AG10803 (cell line): Measurements from ENCODE around the gene TGFBR2.

Source experiments
- DNase-seq: peaks from one replicate; pipeline ENCODE4 v3.0.0; 2010; ENCODE audit warnings: low read depth
- H3K4me3 ChIP-seq: 2 replicates; pipeline ENCODE4 v1.5.1; 2011; ENCODE audit warnings: mild to moderate bottlenecking, low read length, control low read depth
- TF ChIP-seq, protein P1 (sequence below): conservative IDR thresholded peaks from 2 replicates; pipeline ENCODE4 v1.5.1; 2011; ENCODE audit warnings: mild to moderate bottlenecking, low read length, control low read depth, inconsistent platforms

TGFBR2 gene

DNA sequence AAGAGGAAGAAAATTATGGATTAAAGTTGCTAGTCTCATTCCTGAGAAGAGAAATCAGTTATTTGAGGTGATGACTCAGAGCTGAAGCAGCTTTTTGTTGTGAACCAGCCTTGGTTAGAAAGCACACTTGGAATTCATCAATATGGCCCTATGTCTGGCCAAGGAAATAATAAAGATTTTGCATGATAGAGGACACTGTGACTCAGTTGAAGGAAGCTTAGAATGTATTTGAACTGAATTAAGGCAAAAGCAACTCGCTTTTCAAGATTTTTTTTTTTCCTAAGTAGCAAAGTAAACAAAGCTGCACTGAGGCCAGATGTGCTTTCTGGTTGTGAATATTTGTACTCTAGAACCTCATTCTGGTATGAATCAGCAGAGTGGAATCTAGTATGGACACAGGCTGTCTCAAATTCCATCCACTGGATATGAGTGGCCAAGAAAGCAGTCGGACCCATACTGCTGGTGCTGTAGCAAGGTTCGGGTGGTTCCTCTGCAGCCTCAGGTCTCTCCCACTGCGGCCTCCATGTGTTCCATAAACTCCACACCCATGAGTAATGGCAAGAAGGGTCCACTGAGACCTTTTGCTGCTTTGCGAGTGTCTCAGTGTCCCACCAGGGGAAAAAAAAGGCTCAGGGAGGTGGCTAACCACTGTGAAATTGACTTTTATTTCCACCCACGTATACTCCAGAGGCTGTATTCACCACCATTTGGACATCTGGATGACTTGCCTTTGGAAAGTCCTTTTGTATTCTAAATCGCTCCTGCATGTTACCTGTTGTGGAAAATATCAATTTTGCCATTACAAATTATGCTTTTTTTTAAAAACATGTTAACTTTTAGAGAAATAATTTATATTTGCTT is 53.1 kb downstream of the TGFBR2 start:
- TF ChIP-seq, protein P1, sequence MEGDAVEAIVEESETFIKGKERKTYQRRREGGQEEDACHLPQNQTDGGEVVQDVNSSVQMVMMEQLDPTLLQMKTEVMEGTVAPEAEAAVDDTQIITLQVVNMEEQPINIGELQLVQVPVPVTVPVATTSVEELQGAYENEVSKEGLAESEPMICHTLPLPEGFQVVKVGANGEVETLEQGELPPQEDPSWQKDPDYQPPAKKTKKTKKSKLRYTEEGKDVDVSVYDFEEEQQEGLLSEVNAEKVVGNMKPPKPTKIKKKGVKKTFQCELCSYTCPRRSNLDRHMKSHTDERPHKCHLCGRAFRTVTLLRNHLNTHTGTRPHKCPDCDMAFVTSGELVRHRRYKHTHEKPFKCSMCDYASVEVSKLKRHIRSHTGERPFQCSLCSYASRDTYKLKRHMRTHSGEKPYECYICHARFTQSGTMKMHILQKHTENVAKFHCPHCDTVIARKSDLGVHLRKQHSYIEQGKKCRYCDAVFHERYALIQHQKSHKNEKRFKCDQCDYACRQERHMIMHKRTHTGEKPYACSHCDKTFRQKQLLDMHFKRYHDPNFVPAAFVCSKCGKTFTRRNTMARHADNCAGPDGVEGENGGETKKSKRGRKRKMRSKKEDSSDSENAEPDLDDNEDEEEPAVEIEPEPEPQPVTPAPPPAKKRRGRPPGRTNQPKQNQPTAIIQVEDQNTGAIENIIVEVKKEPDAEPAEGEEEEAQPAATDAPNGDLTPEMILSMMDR, result 0 out of 2 replicates have a peak, but pooled peaks have one; percentile 4
- DNase-seq, result peak; percentile 99
- no peak overlapping the region for H3K4me3 ChIP-seq

DNA sequence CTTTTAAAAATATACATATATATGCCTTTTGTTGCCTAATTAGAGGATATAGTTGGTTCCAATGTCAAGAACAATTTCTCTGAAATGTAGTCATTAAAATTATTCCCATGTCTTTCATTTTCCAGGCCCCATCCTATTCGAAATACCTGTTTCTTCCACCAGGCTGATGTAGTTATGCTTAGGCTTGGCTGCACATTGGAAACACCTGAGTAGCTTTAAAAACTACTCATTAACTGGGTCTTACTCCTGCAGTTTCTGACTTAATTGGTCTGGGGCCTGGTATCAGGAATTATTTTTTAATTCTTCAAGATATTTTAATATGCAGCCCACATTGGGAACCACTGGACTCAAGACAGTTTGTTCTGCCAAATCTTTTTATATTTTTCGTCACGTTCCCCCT is 53.7 kb downstream of the TGFBR2 start:
- TF ChIP-seq, protein P1, result no peak
- H3K4me3 ChIP-seq, result no peak overlapping the region
- DNase-seq, result no peak

DNA sequence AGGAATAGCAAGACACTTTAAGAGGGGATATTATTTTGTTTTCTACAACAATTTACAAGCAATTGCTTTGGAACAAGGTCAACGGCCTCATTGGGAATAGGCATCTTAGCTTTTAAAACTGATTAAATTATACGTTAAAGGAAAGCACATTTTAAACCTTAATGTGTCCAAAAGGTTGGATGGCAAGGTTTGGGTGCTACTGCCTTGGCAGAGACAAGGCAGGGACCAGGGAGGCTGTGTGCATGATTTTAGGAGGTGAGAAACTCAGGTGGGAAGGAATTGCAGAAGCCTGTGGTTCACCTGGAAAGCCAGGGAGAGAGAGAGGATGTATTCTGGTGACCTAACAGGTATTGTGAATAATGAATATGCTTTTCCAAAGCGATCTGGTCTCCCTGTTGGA is 54.3 kb downstream of the TGFBR2 start:
- TF ChIP-seq, protein P1, result no peak

DNA sequence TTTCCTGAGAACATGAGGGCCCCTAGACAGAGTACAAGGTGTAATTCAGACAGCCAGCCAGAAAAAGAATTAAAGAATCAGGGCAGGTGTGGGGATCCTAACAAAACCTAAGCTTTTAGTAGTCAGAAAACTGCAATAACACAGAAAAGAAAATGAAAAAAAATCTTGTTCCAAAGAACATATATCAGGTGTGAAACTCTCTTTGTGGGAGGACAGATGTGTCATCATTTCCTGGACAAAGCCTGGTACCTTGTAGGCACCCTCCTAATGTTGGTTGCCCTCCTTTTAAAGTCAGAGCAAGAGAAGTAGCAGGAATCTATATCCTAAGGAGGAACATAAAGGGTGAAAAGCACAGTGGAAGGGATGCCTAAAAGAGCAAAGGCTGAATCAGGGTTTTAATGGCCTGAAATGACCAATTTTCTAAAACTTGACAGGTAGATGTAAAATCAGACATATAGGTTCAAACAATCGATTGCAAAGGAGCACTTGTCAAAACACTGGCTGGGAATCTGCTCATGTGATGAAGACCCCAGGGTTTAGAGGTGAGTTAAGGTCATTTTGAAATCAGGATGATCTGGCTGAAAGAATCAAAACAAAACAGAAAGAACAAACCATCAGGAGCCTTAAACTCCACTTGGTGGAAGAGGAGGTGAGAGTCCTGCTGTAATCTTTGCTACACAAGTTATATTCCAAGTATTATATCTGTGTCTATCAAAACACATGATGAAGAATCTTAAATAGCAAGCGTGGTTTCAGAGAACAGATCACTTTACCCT is 54.9 kb downstream of the TGFBR2 start:
- TF ChIP-seq, protein P1, result no peak
- H3K4me3 ChIP-seq, result no peak overlapping the region
- DNase-seq, result no peak

More for the DNA sequence above, 54.3 kb downstream of the TGFBR2 start:
- DNase-seq, result no peak
- no peak overlapping the region for H3K4me3 ChIP-seq

DNA sequence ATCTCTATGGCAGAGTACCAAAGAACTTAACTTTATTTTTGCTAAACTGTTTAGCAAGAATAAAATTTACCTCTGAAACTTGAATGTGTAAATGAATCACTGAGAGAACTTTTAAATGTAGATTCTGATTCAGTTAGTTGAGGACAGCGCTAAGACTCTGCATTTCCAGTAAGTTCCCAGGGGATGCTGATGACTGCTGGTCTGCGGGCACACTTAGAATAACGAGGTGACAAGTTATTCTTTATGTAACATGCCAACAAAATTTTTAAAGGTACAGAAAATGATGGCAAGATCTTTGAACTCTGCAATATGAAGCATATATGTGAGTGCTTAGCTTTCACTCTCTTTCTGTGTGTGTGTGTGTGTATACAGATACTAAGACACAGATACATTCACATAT is 56.4 kb downstream of the TGFBR2 start:
- H3K4me3 ChIP-seq, result no peak overlapping the region
- TF ChIP-seq, protein P1, result no peak
- DNase-seq, result no peak

DNA sequence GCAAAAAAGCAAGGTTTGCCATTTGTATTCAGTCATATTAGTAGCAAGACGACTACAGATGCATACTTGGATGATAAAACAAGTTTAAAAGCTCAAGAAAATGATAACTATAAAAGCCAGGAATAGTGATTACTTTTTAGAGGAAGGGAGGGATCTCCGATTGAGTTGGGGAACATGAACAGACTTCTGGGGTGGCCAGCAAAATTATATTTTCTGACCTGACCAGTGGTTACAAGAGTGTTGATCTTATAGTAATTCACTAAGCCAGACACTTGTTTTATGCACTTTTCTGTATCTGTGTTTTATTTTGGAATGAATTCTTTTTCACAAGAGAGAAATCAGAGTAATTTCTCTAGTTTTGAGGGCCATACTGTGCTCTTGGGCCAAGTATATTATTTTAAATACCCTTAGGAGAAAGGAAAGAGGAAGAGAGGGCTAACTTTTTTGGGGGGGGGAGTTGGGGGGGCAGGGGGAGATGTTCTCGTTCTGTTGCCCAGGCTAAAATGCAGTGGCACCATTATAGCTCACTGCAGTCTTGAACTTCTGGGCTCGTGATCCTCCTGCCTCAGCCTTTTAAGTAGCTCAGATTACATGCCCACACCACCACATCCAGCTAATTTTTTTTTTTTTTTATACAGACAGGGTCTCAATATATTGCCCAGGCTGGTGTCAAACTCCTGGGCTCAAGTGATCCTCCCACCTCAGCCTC is 57.3 kb downstream of the TGFBR2 start:
- no peak overlapping the region for H3K4me3 ChIP-seq
- TF ChIP-seq, protein P1, result no peak

More for the DNA sequence above, 57.3 kb downstream of the TGFBR2 start:
- DNase-seq, result no peak
